Activated CD4-positive, alpha-beta T cell treated with anti-CD3 and anti-CD28 coated beads, Interleukin-2, Interleukin-6, amounts not matched to agents 100 ng/mL and 50 ng/mL, durations not matched to agents 16 hours and 8 hours (primary cell): Measurements from ENCODE around the gene EPHB3.

Experiments used
- DNase-seq: peaks from one replicate; pipeline ENCODE4 v3.0.0-alpha.2; 2020

Gene EPHB3

GRCh38 chr3:184630861-184631471 is 69.4 kb downstream of the EPHB3 start:
- no peak for DNase-seq

- no peak for DNase-seq
Measured at GRCh38 chr3:184631472-184631861, 69.9 kb downstream of the EPHB3 start.
